Suprapubic skin (tissue), 4 donors: ENCODE results near the gene CCNB1. TPM values are rescaled to one million over a fixed set of nuclear protein-coding genes. Genes with fewer than 3 reads are reported as not detected.

ENCODE experiments used
- DNase-seq, 2 donors: peaks; one replicate each; pipeline ENCODE4 v3.0.0-alpha.2; 2019; ENCODE audit warnings: low spot score in 2 of 2
- H3K27ac ChIP-seq: fragments of 200-600 bp; sonication (generic); one replicate; pipeline ENCODE4 v1.5.1; 2019
- H3K27me3 ChIP-seq: fragments of 200-600 bp; sonication (generic); one replicate; pipeline ENCODE4 v1.5.1; 2019
- H3K36me3 ChIP-seq: fragments of 200-600 bp; sonication (generic); one replicate; pipeline ENCODE4 v1.5.1; 2019
- H3K4me1 ChIP-seq: fragments of 200-600 bp; sonication (generic); one replicate; pipeline ENCODE4 v1.5.1; 2019
- H3K4me3 ChIP-seq: fragments of 200-600 bp; sonication (generic); one replicate; pipeline ENCODE4 v1.5.1; 2019; ENCODE audit warnings: mild to moderate bottlenecking
- H3K9me3 ChIP-seq: fragments of 200-600 bp; sonication (generic); one replicate; pipeline ENCODE4 v1.5.1; 2019
- CTCF ChIP-seq, 2 donors: fragments of 200-600 bp in 1 of 2; fragments of 450-650 bp in 1 of 2; sonication (generic) in 1 of 2; IDR thresholded peaks; one replicate each; pipeline ENCODE4 v1.5.1; 2016 to 2019; ENCODE audit warnings: antibody characterized with exemption in 2 of 2, mild to moderate bottlenecking in 1 of 2, moderate library complexity in 1 of 2
- EP300 ChIP-seq: sonication (generic); formaldehyde crosslinking; IDR thresholded peaks from one replicate; pipeline ENCODE4 v1.6.1; 2017; ENCODE audit warnings: antibody characterized with exemption
- POLR2A ChIP-seq, 2 donors: fragments of 450-650 bp; IDR thresholded peaks; one replicate each; pipeline ENCODE4 v1.6.1; 2017; ENCODE audit warnings: antibody characterized with exemption in 2 of 2, mild to moderate bottlenecking in 2 of 2, moderate library complexity in 2 of 2
- POLR2AphosphoS5 ChIP-seq, 3 donors: sonication (generic); formaldehyde crosslinking; IDR thresholded peaks; one replicate each; pipeline ENCODE4 v1.6.1; 2017; ENCODE audit warnings: antibody characterized with exemption in 3 of 3
- WGBS: methylation state at CpG from one replicate; pipeline ENCODE4 v1.1.5; 2018; 5-methylcytosine and 5-hydroxymethylcytosine counted together
- total RNA-seq, 4 donors: library from RNA; depleted of rRNA; stranded (reverse); fragments of >200 nt; gene quantifications; one replicate each; pipeline ENCODE4 v1.1.0, GENCODE V29; 2016

The CCNB1 gene
- total RNA-seq, 4 donors from 2014 or later, result 8.5 to 19.9 (median 10.8) TPM

GRCh38 chr5:69148981-69149675 lies 17.8 kb upstream of the CCNB1 start:
- DNase-seq, result no peak
- Histone ChIP-seq H3K9me3 (no peaks in the 10 kb centered on the region), H3K27me3 (no peaks in the 10 kb centered on the region), H3K36me3 (no peaks in the 10 kb centered on the region), H3K4me1 (no peaks in the 10 kb centered on the region), H3K27ac (no peak overlapping the region), H3K4me3 (no peak overlapping the region)
- TF ChIP-seq EP300 (no peak), POLR2A (IDR thresholded peaks at IDR 0.05) (no peak), POLR2AphosphoS5 (IDR thresholded peaks at IDR 0.05) (no peak), CTCF (IDR thresholded peaks at IDR 0.05) (no peak)
- WGBS, result 70% methylated on average over 2 of the region's 2 CpGs

DNA sequence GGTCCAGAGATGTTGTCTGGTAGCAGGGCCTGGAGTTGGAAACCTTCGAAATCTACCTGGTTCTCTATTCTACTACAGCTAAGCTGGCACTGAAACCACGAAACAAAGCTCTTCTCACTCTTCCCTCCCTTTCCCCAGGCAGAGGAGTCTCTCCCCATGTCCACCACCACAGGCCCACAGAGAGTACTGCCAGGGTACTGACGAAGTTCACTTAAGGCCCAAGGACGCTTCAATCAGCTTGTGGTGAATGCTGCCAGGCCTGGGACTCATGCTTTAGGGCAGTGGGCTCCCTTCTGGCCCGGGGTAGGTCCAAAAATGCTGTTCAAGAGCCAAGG lies 17.3 kb upstream of the CCNB1 start:
- no peaks in the 10 kb centered on the region for H3K4me1 ChIP-seq
- TF ChIP-seq EP300, result no peak
- no peak for TF ChIP-seq POLR2A (IDR thresholded peaks at IDR 0.05)
- no peak for TF ChIP-seq CTCF (IDR thresholded peaks at IDR 0.05)
- no peak for TF ChIP-seq POLR2AphosphoS5 (IDR thresholded peaks at IDR 0.05)
- no peaks in the 10 kb centered on the region for H3K9me3 ChIP-seq
- WGBS, result 94% methylated on average over 5 of the region's 5 CpGs
- H3K36me3 ChIP-seq, result no peaks in the 10 kb centered on the region
- DNase-seq, result no peak
- H3K27ac ChIP-seq, result no peak overlapping the region
- no peaks in the 10 kb centered on the region for H3K27me3 ChIP-seq
- H3K4me3 ChIP-seq, result no peak overlapping the region

DNA sequence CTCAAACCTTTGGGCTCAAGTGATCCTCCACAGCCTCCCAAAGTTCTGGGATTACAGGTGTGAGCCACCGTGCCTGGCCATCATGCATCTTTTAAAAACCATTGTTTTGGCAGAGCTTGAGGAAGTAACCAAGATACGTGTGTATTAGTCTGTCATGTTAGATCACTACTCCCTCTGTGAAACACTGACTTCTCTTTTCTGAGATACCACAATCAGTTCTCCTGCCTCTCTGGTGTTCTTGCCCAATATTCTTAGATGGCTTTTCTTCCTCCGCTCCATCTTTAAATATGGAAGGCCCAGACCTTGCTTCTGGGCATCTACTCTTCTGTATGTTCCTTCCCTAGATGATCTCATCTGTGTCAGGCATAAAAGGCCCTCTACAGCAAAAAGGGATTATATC lies 14.2 kb upstream of the CCNB1 start:
- Histone ChIP-seq H3K4me3 (no peak overlapping the region), H3K4me1 (no peaks in the 10 kb centered on the region), H3K36me3 (no peaks in the 10 kb centered on the region), H3K9me3 (no peaks in the 10 kb centered on the region), H3K27ac (no peak overlapping the region), H3K27me3 (no peaks in the 10 kb centered on the region)
- 85% methylated on average over 3 of the region's 3 CpGs for WGBS
- DNase-seq, result no peak
- TF ChIP-seq POLR2AphosphoS5 (IDR thresholded peaks at IDR 0.05) (no peak), EP300 (no peak), CTCF (IDR thresholded peaks at IDR 0.05) (no peak), POLR2A (IDR thresholded peaks at IDR 0.05) (no peak)

DNA sequence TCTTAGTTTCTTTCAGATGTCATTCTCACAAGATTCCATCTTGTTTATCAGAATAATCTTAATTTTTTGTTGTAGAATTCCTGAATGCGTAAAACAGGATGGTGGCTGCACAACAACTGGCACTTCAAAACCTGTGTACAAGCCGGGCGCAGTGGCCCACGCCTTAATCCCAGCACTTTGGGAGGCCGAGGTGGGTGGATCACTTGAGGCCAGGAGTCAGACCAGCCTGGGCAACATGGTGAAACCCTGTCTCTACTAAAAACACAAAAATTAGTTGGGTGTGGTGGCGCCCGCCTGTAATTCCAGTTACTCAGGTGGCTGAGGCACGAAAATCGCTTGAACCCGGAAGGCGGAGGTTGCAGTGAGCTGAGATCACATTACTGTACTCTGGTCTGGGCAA lies 10.5 kb upstream of the CCNB1 start:
- Histone ChIP-seq H3K36me3 (no peaks in the 10 kb centered on the region), H3K4me1 (no peaks in the 10 kb centered on the region), H3K4me3 (no peak overlapping the region), H3K27me3 (no peaks in the 10 kb centered on the region), H3K9me3 (no peaks in the 10 kb centered on the region), H3K27ac (no peak overlapping the region)
- 98% methylated on average over 11 of the region's 11 CpGs for WGBS
- no peak for DNase-seq
- TF ChIP-seq POLR2A (IDR thresholded peaks at IDR 0.05), result no peak
- TF ChIP-seq CTCF (IDR thresholded peaks at IDR 0.05), result no peak
- TF ChIP-seq POLR2AphosphoS5 (IDR thresholded peaks at IDR 0.05), result no peak
- no peak for TF ChIP-seq EP300

DNA sequence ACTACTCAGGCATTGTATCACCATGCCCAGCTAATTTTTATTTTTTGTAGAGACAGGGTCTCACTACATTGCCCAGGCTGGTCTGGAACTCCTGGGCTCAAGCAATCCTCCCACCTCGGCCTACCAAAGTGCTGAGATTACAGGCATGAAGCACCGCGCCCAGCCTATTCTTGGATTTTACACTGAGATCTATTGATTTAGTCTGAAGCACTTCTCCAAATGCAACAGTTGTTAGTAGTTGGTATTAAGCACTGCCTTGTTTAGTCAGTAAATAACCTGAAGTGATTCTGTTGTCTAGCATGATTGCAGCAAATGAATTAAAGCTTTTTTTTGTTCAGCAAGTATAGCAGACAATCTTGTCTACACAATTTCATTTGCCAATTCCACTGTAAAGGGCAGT lies 8.9 kb upstream of the CCNB1 start:
- WGBS, result 98% methylated on average over 3 of the region's 3 CpGs
- H3K4me1 ChIP-seq, result no peaks in the 10 kb centered on the region
- no peak for DNase-seq
- TF ChIP-seq CTCF (IDR thresholded peaks at IDR 0.05) (no peak), POLR2AphosphoS5 (IDR thresholded peaks at IDR 0.05) (no peak), EP300 (no peak), POLR2A (IDR thresholded peaks at IDR 0.05) (no peak)
- no peaks in the 10 kb centered on the region for H3K36me3 ChIP-seq
- H3K27me3 ChIP-seq, result no peaks in the 10 kb centered on the region
- no peak overlapping the region for H3K27ac ChIP-seq
- H3K4me3 ChIP-seq, result no peak overlapping the region
- H3K9me3 ChIP-seq, result no peaks in the 10 kb centered on the region
